HepG2 (cell line): ENCODE results near the gene EHD4. TPM values are rescaled to one million over a fixed set of nuclear protein-coding genes. Genes with fewer than 3 reads are reported as not detected.

Experiments
- ATAC-seq: fragments of 200-7000 bp; cut with Tn5 transposase; 3 replicates; pipeline ENCODE4 v1.9.1; 2020; ENCODE audit warnings: mild to moderate bottlenecking, moderate library complexity
- BruUV-seq: library from RNA; stranded (reverse); fragments of 400-500 nt; replicated peaks from 2 replicates; lab custom pipeline; 2021; lab: Mats Ljungman, UMichigan
- CTCF ChIA-PET: fragments of 300-600 bp; formaldehyde crosslinking; extraction: SDS; loops from one replicate; lab custom pipeline; 2021; ENCODE audit warnings: low total read pairs, inconsistent platforms, low intra/inter-chr PET ratio; lab: Yijun Ruan, JAX
- POLR2A ChIA-PET: fragments of 350-600 bp; sonication (Branson Sonifier 250); formaldehyde crosslinking; loops from one replicate; lab custom pipeline; 2020; ENCODE audit warnings: antibody characterized with exemption, inconsistent platforms; lab: Yijun Ruan, JAX
- DNase-seq: peaks from one replicate; pipeline ENCODE4 v3.0.0-alpha.2; 2015; ENCODE audit warnings: low spot score
- FAIRE-seq: peaks from 3 replicates; lab custom pipeline; 2011; peaks lifted over from hg19 to GRCh38; lab: Jason Lieb, UNC
- H2AFZ ChIP-seq: one replicate; pipeline ENCODE4 v1.6.1; 2011; ENCODE audit warnings: low read length, inconsistent platforms
- H3K27ac ChIP-seq: fragments of 300-600 bp; 3 replicates; pipeline ENCODE4 v1.8.0; 2011; ENCODE audit warnings: mixed run types, mild to moderate bottlenecking, mixed read lengths, low read length, inconsistent platforms; ENCODE audit not compliant: insufficient read depth; ENCODE audit errors: extremely low read length
- H3K27me3 ChIP-seq, 2 experiments: fragments of 200-600 bp in 1 of 2; 2 replicates in 1 of 2; 3 replicates in 1 of 2; pipeline versions ENCODE4 v1.6.0 to v1.8.0; 2011; ENCODE audit warnings: low read length in 2 of 2, mild to moderate bottlenecking in 2 of 2, moderate library complexity in 2 of 2, inconsistent platforms in 1 of 2; ENCODE audit not compliant: insufficient read depth in 2 of 2, control insufficient read depth in 1 of 2
- H3K36me3 ChIP-seq, 2 experiments: fragments of 200-600 bp in 1 of 2; replicated peaks in 1 of 2; 2 replicates in 1 of 2; 3 replicates in 1 of 2; pipeline versions ENCODE4 v1.5.1 to v1.8.0; 2011; ENCODE audit warnings: low read length in 2 of 2, inconsistent platforms in 1 of 2; ENCODE audit not compliant: insufficient read depth in 2 of 2, control insufficient read depth in 1 of 2
- H3K4me1 ChIP-seq: 2 replicates; pipeline ENCODE4 v1.5.1; 2012; ENCODE audit warnings: low read length, inconsistent platforms; ENCODE audit not compliant: insufficient read depth
- H3K4me2 ChIP-seq: 2 replicates; pipeline ENCODE4 v1.6.0; 2011; ENCODE audit warnings: low read depth, low read length, inconsistent platforms
- H3K4me3 ChIP-seq, 3 experiments: fragments of 200-600 bp in 1 of 3; sonication (generic), shearing (Covaris generic) in 1 of 3; replicated peaks in 1 of 3; 2 replicates each; pipeline ENCODE4 v1.5.1; 2011 to 2016; ENCODE audit warnings: low read length in 3 of 3, inconsistent platforms in 2 of 3, low read depth in 2 of 3, mild to moderate bottlenecking in 2 of 3, control low read depth in 1 of 3, mixed read lengths in 1 of 3; ENCODE audit not compliant: insufficient read depth in 1 of 3
- H3K79me2 ChIP-seq: one replicate; pipeline ENCODE4 v1.6.1; 2011; ENCODE audit warnings: low read length, inconsistent platforms; ENCODE audit not compliant: insufficient read depth
- H3K9ac ChIP-seq: 2 replicates; pipeline ENCODE4 v1.6.0; 2011; ENCODE audit warnings: mild to moderate bottlenecking, low read depth, low read length, inconsistent platforms; ENCODE audit not compliant: insufficient read depth
- H3K9me3 ChIP-seq: 2 replicates; pipeline ENCODE4 v1.5.1; 2012; ENCODE audit warnings: mild to moderate bottlenecking, low read length
- H4K20me1 ChIP-seq: 2 replicates; pipeline ENCODE4 v1.6.0; 2011; ENCODE audit warnings: inconsistent platforms, mild to moderate bottlenecking, low read length, moderate library complexity; ENCODE audit not compliant: insufficient read depth
- AGO1 ChIP-seq: fragments of 200-400 bp; formaldehyde crosslinking; IDR thresholded peaks from 2 replicates; pipeline ENCODE4 v1.6.1; 2017; ENCODE audit warnings: mild to moderate bottlenecking, low read depth, low read length, moderate library complexity; ENCODE audit not compliant: poor library complexity, severe bottlenecking
- ARID4A ChIP-seq: sonication (generic); formaldehyde crosslinking; IDR thresholded peaks from 2 replicates; pipeline ENCODE4 v1.5.0; 2020; ENCODE audit warnings: mild to moderate bottlenecking, missing genetic modification reagents, borderline replicate concordance
- ESRRA ChIP-seq: sonication (generic); formaldehyde crosslinking; IDR thresholded peaks from 2 replicates; pipeline ENCODE4 v1.5.1; 2020; ENCODE audit warnings: mild to moderate bottlenecking, low read depth, missing genetic modification reagents
- ETV5 ChIP-seq: IDR thresholded peaks from 2 replicates; pipeline ENCODE4 v1.6.1; 2018; ENCODE audit warnings: missing biosample characterization, missing genetic modification reagents, inconsistent platforms, borderline replicate concordance
- HCFC1 ChIP-seq: fragments of 150-350 bp; IDR thresholded peaks from 2 replicates; pipeline ENCODE4 v1.6.1; 2014; ENCODE audit warnings: low read depth, low read length
- HMG20A ChIP-seq: IDR thresholded peaks from 2 replicates; pipeline ENCODE4 v1.6.1; 2016; ENCODE audit warnings: borderline replicate concordance
- KLF15 ChIP-seq: sonication (generic); formaldehyde crosslinking; IDR thresholded peaks from 2 replicates; pipeline ENCODE4 v1.8.1; 2023; ENCODE audit warnings: borderline replicate concordance, mild to moderate bottlenecking, inconsistent platforms, missing genetic modification reagents, mixed read lengths
- MTA3 ChIP-seq: sonication (generic); formaldehyde crosslinking; IDR thresholded peaks from 2 replicates; pipeline ENCODE4 v1.4.0; 2020; ENCODE audit warnings: missing genetic modification reagents
- TEAD3 ChIP-seq: optimal IDR thresholded peaks from 2 replicates; pipeline ENCODE3; 2016; ENCODE audit warnings: borderline replicate concordance
- ZNF121 ChIP-seq: sonication (generic); formaldehyde crosslinking; IDR thresholded peaks from 2 replicates; pipeline ENCODE4 v1.5.0; 2020; ENCODE audit warnings: mild to moderate bottlenecking, missing genetic modification reagents
- ZNF180 ChIP-seq: sonication (generic); formaldehyde crosslinking; IDR thresholded peaks from 2 replicates; pipeline ENCODE4 v1.4.0; 2020; ENCODE audit warnings: low read depth, missing genetic modification reagents, borderline replicate concordance
- ZNF468 ChIP-seq: sonication (generic); formaldehyde crosslinking; IDR thresholded peaks from 2 replicates; pipeline ENCODE4 v1.8.0; 2022; ENCODE audit warnings: mild to moderate bottlenecking, moderate library complexity, missing genetic modification reagents
- ZNF543 ChIP-seq: sonication (generic); formaldehyde crosslinking; IDR thresholded peaks from 2 replicates; pipeline ENCODE4 v1.4.0; 2020; ENCODE audit warnings: mild to moderate bottlenecking, missing genetic modification reagents
- ZNF720 ChIP-seq: sonication (generic); formaldehyde crosslinking; IDR thresholded peaks from 2 replicates; pipeline ENCODE4 v1.4.0; 2020; ENCODE audit warnings: missing genetic modification reagents
- ZNF724P ChIP-seq: sonication (generic); formaldehyde crosslinking; IDR thresholded peaks from 2 replicates; pipeline ENCODE4 v1.8.0; 2022; ENCODE audit warnings: missing genetic modification reagents, borderline replicate concordance
- ZNF777 ChIP-seq: sonication (generic); formaldehyde crosslinking; IDR thresholded peaks from 2 replicates; pipeline ENCODE4 v1.4.0; 2020; ENCODE audit warnings: missing genetic modification reagents
- WGBS: methylation state at CpG from one replicate; pipeline ENCODE4 v1.1.6; 2017; ENCODE audit warnings: low lambda C conversion rate; 5-methylcytosine and 5-hydroxymethylcytosine counted together
- in situ Hi-C: cut with HindIII; loops from 2 replicates; pipeline ENCODE4 v1.10.0; 2017; ENCODE audit warnings: low pct_unique_long_range_greater_than_20kb; ENCODE audit not compliant: extremely low pct_ligation_motif_present
- intact Hi-C: fragments of 100-400 bp; cut with micrococcal nuclease; formaldehyde crosslinking; loops from one replicate; pipeline ENCODE4 v1.10.0; 2022; ENCODE audit not compliant: unreplicated experiment
- polyA plus RNA-seq, 8 experiments: library from polyadenylated mRNA; depleted of rRNA in 3 of 8; stranded (reverse) in 7 of 8; unstranded in 1 of 8; fragments of >200 nt; fragmentation: Illumina TruSeq in 4 of 8; extraction: Trizol in 4 of 8; gene quantifications; 2 replicates each; pipeline versions ENCODE4 v1.2.1 to v1.2.3, GENCODE V29; 2011 to 2016; ENCODE audit warnings: low read depth in 4 of 8, missing spikeins in 1 of 8, mixed read lengths in 1 of 8; ENCODE audit not compliant: insufficient read depth in 1 of 8
- total RNA-seq, 5 experiments: library from RNA; depleted of rRNA; stranded (reverse); fragments of >200 nt; fragmentation: Illumina TruSeq; extraction: Trizol; gene quantifications; 2 replicates each; pipeline ENCODE4 v1.2.3, GENCODE V29; 2016; ENCODE audit warnings: low read depth in 1 of 5
- TF ChIP-seq, protein P1 (sequence below): sonication (generic); formaldehyde crosslinking; IDR thresholded peaks from 2 replicates; pipeline ENCODE4 v1.4.0; 2020; ENCODE audit warnings: mild to moderate bottlenecking, missing genetic modification reagents

The EHD4 gene
- total and polyA plus RNA-seq, 2 of the 13 experiments (the other 11 are each of a cell fraction or from before 2014, with no cell fraction given) = 3.1 to 4.8 TPM

- DNase-seq (no peak), ATAC-seq (no peak), FAIRE-seq (no peak)
- Histone ChIP-seq H4K20me1 (no peaks in the 10 kb centered on the region), H3K9ac (no peak overlapping the region), H3K79me2 (no peaks in the 10 kb centered on the region), H3K9me3 (no peaks in the 10 kb centered on the region), H3K36me3 (no peaks in the 10 kb centered on the region), H3K27ac (no peak overlapping the region), H3K4me3 (no peak overlapping the region), H3K27me3 (peaks cover 18 to 89% of the 10 kb centered on the region in 2 experiments), H2AFZ (no peak overlapping the region), H3K4me2 (no peak overlapping the region), H3K4me1 (peaks cover 13% of the 10 kb centered on the region; the same call in 1 of the 2 replicates)
- ChIA-PET POLR2A (no interaction called here), CTCF (no interaction called here)
- TF ChIP-seq ARID4A (CRISPR knock-in tag) (no peak), KLF15 (no peak), ZNF180 (CRISPR knock-in tag) (no peak), ZNF724P (CRISPR knock-in tag) (no peak), ZNF543 (CRISPR knock-in tag) (no peak), AGO1 (no peak), MTA3 (no peak), ZNF468 (CRISPR knock-in tag) (no peak), HMG20A (CRISPR knock-in tag) (no peak), ESRRA (CRISPR knock-in tag) (no peak), ZNF777 (no peak), ZNF720 (no peak), ETV5 (no peak), HCFC1 (no peak), TEAD3 (CRISPR knock-in tag) (no peak), ZNF121 (no peak)
- TF ChIP-seq, protein P1, sequence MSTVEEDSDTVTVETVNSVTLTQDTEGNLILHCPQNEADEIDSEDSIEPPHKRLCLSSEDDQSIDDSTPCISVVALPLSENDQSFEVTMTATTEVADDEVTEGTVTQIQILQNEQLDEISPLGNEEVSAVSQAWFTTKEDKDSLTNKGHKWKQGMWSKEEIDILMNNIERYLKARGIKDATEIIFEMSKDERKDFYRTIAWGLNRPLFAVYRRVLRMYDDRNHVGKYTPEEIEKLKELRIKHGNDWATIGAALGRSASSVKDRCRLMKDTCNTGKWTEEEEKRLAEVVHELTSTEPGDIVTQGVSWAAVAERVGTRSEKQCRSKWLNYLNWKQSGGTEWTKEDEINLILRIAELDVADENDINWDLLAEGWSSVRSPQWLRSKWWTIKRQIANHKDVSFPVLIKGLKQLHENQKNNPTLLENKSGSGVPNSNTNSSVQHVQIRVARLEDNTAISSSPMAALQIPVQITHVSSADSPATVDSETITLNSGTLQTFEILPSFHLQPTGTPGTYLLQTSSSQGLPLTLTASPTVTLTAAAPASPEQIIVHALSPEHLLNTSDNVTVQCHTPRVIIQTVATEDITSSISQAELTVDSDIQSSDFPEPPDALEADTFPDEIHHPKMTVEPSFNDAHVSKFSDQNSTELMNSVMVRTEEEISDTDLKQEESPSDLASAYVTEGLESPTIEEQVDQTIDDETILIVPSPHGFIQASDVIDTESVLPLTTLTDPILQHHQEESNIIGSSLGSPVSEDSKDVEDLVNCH (CRISPR knock-in tag) = no peak
- WGBS = 33% methylated on average over 3 of the region's 13 CpGs
- intact Hi-C loops (no loop called here), in situ Hi-C loops (no loop called here)
- no TSS peak for BruUV-seq
Measured at GRCh38 chr15:41876007-41876406, 96.3 kb downstream of the EHD4 start.
